ENCODE measurements around the gene BTNL3.

The BTNL3 gene

GRCh38 chr5:180988592-180988991, at the start of gene BTNL3:
TSS of gene BTNL3 (plus strand) at chr5:180988846. CDS start at chr5:180989029, 183 bp downstream.
- H3K4me1 Mint-ChIP-seq (ENCODE audit: low read depth): no peaks in the 10 kb centered on the region
- no peaks in the 10 kb centered on the region for H3K9me3 Mint-ChIP-seq
- no peak within 1 kb of the TSS for H3K4me3 Mint-ChIP-seq
- H3K27ac Mint-ChIP-seq: no peak within 1 kb of the TSS
- peaks cover 3% of the 10 kb centered on the region for H3K27me3 Mint-ChIP-seq (ENCODE audit: low read depth)
- H3K36me3 Mint-ChIP-seq (ENCODE audit: low read depth): no peaks in the 10 kb centered on the region

GRCh38 chr5:180950291-180950949, 38.2 kb upstream of the BTNL3 start:
- no peaks in the 10 kb centered on the region for H3K27me3 Mint-ChIP-seq (ENCODE audit: low read depth)

GRCh38 chr5:180959661-180960060, 29.0 kb upstream of the BTNL3 start:
- Mint-ChIP-seq H3K4me1 (ENCODE audit: low read depth) (peaks cover 3% of the 10 kb centered on the region), H3K4me3 (no peak overlapping the region), H3K27ac (no peak overlapping the region), H3K27me3 (ENCODE audit: low read depth) (no peaks in the 10 kb centered on the region), H3K36me3 (ENCODE audit: low read depth) (no peaks in the 10 kb centered on the region), H3K9me3 (no peaks in the 10 kb centered on the region)

More at GRCh38 chr5:180950291-180950949, 38.2 kb upstream of the BTNL3 start:
- Mint-ChIP-seq H3K4me3 (no peak overlapping the region), H3K9me3 (no peaks in the 10 kb centered on the region), H3K27ac (no peak overlapping the region), H3K4me1 (ENCODE audit: low read depth) (no peaks in the 10 kb centered on the region), H3K36me3 (ENCODE audit: low read depth) (no peaks in the 10 kb centered on the region)

- H3K4me1 Mint-ChIP-seq (ENCODE audit: low read depth): peaks cover 3% of the 10 kb centered on the region
- H3K4me3 Mint-ChIP-seq: no peak overlapping the region
- no peaks in the 10 kb centered on the region for H3K27me3 Mint-ChIP-seq (ENCODE audit: low read depth)
- H3K27ac Mint-ChIP-seq: no peak overlapping the region
- H3K36me3 Mint-ChIP-seq (ENCODE audit: low read depth): no peaks in the 10 kb centered on the region
- no peaks in the 10 kb centered on the region for H3K9me3 Mint-ChIP-seq
Measured at GRCh38 chr5:180960209-180960608, 28.4 kb upstream of the BTNL3 start.

GRCh38 chr5:180969406-180969805, 19.2 kb upstream of the BTNL3 start:
- Mint-ChIP-seq H3K9me3 (no peaks in the 10 kb centered on the region), H3K4me1 (ENCODE audit: low read depth) (no peaks in the 10 kb centered on the region), H3K27me3 (ENCODE audit: low read depth) (no peaks in the 10 kb centered on the region), H3K36me3 (ENCODE audit: low read depth) (no peaks in the 10 kb centered on the region), H3K4me3 (no peak overlapping the region), H3K27ac (no peak overlapping the region)

GRCh38 chr5:180970336-180970735, 18.3 kb upstream of the BTNL3 start:
- no peaks in the 10 kb centered on the region for H3K9me3 Mint-ChIP-seq
- H3K27me3 Mint-ChIP-seq (ENCODE audit: low read depth): no peaks in the 10 kb centered on the region
- H3K36me3 Mint-ChIP-seq (ENCODE audit: low read depth): no peaks in the 10 kb centered on the region
- no peaks in the 10 kb centered on the region for H3K4me1 Mint-ChIP-seq (ENCODE audit: low read depth)
- H3K4me3 Mint-ChIP-seq: no peak overlapping the region
- H3K27ac Mint-ChIP-seq: no peak overlapping the region

GRCh38 chr5:180970875-180971274, 17.8 kb upstream of the BTNL3 start:
- Mint-ChIP-seq H3K27me3 (ENCODE audit: low read depth) (no peaks in the 10 kb centered on the region), H3K9me3 (no peaks in the 10 kb centered on the region), H3K27ac (no peak overlapping the region), H3K4me3 (no peak overlapping the region), H3K4me1 (ENCODE audit: low read depth) (no peaks in the 10 kb centered on the region), H3K36me3 (ENCODE audit: low read depth) (no peaks in the 10 kb centered on the region)

GRCh38 chr5:180974612-180975315, 13.9 kb upstream of the BTNL3 start:
- Mint-ChIP-seq H3K27me3 (ENCODE audit: low read depth) (no peaks in the 10 kb centered on the region), H3K4me1 (ENCODE audit: low read depth) (peaks cover 1% of the 10 kb centered on the region), H3K36me3 (ENCODE audit: low read depth) (no peaks in the 10 kb centered on the region), H3K27ac (no peak overlapping the region), H3K9me3 (no peaks in the 10 kb centered on the region), H3K4me3 (no peak overlapping the region)

- H3K27me3 Mint-ChIP-seq (ENCODE audit: low read depth): no peaks in the 10 kb centered on the region
- no peaks in the 10 kb centered on the region for H3K36me3 Mint-ChIP-seq (ENCODE audit: low read depth)
- no peak overlapping the region for H3K4me3 Mint-ChIP-seq
- H3K9me3 Mint-ChIP-seq: no peaks in the 10 kb centered on the region
- no peak overlapping the region for H3K27ac Mint-ChIP-seq
- peaks cover 1% of the 10 kb centered on the region for H3K4me1 Mint-ChIP-seq (ENCODE audit: low read depth)
Measured at GRCh38 chr5:180975338-180975737, 13.3 kb upstream of the BTNL3 start.

- Mint-ChIP-seq H3K36me3 (ENCODE audit: low read depth) (no peaks in the 10 kb centered on the region), H3K4me3 (no peak overlapping the region), H3K9me3 (no peaks in the 10 kb centered on the region), H3K27ac (no peak overlapping the region), H3K27me3 (ENCODE audit: low read depth) (peaks cover 4% of the 10 kb centered on the region), H3K4me1 (ENCODE audit: low read depth) (peaks cover 1% of the 10 kb centered on the region)
Measured at GRCh38 chr5:180976518-180976917, 12.1 kb upstream of the BTNL3 start.

- H3K4me1 Mint-ChIP-seq (ENCODE audit: low read depth): peaks cover 1% of the 10 kb centered on the region
- no peak overlapping the region for H3K4me3 Mint-ChIP-seq
- H3K27ac Mint-ChIP-seq: no peak overlapping the region
- H3K27me3 Mint-ChIP-seq (ENCODE audit: low read depth): peaks cover 4% of the 10 kb centered on the region
- no peaks in the 10 kb centered on the region for H3K36me3 Mint-ChIP-seq (ENCODE audit: low read depth)
- no peaks in the 10 kb centered on the region for H3K9me3 Mint-ChIP-seq
Measured at GRCh38 chr5:180977852-180978251, 10.8 kb upstream of the BTNL3 start.

GRCh38 chr5:180982008-180982741, 6.5 kb upstream of the BTNL3 start:
- Mint-ChIP-seq H3K4me3 (no peak overlapping the region), H3K36me3 (ENCODE audit: low read depth) (no peaks in the 10 kb centered on the region), H3K4me1 (ENCODE audit: low read depth) (no peaks in the 10 kb centered on the region), H3K27ac (no peak overlapping the region), H3K27me3 (ENCODE audit: low read depth) (peaks cover 4% of the 10 kb centered on the region), H3K9me3 (no peaks in the 10 kb centered on the region)

- H3K27ac Mint-ChIP-seq: no peak overlapping the region
- peaks cover 3% of the 10 kb centered on the region for H3K27me3 Mint-ChIP-seq (ENCODE audit: low read depth)
- no peaks in the 10 kb centered on the region for H3K9me3 Mint-ChIP-seq
- no peaks in the 10 kb centered on the region for H3K4me1 Mint-ChIP-seq (ENCODE audit: low read depth)
- no peak overlapping the region for H3K4me3 Mint-ChIP-seq
- no peaks in the 10 kb centered on the region for H3K36me3 Mint-ChIP-seq (ENCODE audit: low read depth)
Measured at GRCh38 chr5:180988016-180988415, 630 bp upstream of the BTNL3 start.

GRCh38 chr5:180990086-180990881, 1.6 kb downstream of the BTNL3 start:
- Mint-ChIP-seq H3K36me3 (ENCODE audit: low read depth) (no peaks in the 10 kb centered on the region), H3K9me3 (no peaks in the 10 kb centered on the region), H3K4me1 (ENCODE audit: low read depth) (no peaks in the 10 kb centered on the region), H3K27me3 (ENCODE audit: low read depth) (peaks cover 3% of the 10 kb centered on the region), H3K4me3 (no peak overlapping the region), H3K27ac (no peak overlapping the region)

Measured in T-helper 1 cell treated with Interleukin-12 subunit alpha and Interleukin-12 subunit beta and Interleukin-4 antibody, amounts not matched to agents 30 μg/mL and 1 μg/mL, for 36 hours (primary cell).